ENCODE data around the gene ICAM1.

DNA sequence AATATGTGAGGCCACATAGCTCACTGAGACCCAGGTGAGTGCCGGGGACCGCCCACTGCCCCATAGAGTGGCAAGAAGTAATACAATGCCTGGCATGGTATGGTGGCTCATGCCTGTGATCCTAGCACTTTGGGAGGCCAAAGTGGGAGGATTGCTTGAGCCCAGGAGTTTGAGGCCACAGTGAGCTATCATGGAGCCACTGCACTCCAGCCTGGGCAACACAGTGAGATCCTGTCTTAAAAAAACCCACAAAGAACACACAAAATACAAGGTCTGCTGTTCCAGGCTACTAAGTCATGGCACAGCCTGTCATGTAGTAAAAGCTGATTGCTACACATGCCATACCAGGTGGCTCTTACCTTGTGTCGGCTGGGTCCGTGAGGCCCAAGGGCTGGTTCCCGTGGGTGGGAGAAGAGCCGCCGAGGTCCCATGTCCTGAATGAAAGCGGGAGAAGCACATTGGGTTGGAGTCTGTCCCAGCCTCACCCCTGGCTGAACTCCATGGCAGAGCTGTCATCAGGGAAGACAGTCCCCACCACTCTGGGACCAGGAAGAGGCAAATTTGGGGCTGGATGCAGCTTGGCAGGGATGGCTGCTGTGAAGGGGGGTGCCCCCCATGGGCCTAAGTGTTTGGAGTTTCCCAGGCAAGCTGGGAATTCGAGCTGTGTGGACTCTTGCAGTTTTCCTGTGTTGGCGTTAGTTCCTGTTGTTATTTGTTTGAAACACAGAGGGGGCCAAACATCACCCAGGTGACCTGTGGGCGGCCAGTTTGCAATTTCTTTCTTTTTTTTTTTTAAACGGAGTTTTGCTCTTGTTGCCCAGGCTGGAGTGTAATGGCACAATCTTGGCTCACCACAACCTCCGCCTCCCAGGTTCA, 48.1 kb downstream of the ICAM1 start:
- TF ChIP-seq TAF1 (IDR thresholded peaks at IDR 0.05; ENCODE audit: borderline replicate concordance, insufficient read depth, low read length) = no peak
- TF ChIP-seq, protein P1, sequence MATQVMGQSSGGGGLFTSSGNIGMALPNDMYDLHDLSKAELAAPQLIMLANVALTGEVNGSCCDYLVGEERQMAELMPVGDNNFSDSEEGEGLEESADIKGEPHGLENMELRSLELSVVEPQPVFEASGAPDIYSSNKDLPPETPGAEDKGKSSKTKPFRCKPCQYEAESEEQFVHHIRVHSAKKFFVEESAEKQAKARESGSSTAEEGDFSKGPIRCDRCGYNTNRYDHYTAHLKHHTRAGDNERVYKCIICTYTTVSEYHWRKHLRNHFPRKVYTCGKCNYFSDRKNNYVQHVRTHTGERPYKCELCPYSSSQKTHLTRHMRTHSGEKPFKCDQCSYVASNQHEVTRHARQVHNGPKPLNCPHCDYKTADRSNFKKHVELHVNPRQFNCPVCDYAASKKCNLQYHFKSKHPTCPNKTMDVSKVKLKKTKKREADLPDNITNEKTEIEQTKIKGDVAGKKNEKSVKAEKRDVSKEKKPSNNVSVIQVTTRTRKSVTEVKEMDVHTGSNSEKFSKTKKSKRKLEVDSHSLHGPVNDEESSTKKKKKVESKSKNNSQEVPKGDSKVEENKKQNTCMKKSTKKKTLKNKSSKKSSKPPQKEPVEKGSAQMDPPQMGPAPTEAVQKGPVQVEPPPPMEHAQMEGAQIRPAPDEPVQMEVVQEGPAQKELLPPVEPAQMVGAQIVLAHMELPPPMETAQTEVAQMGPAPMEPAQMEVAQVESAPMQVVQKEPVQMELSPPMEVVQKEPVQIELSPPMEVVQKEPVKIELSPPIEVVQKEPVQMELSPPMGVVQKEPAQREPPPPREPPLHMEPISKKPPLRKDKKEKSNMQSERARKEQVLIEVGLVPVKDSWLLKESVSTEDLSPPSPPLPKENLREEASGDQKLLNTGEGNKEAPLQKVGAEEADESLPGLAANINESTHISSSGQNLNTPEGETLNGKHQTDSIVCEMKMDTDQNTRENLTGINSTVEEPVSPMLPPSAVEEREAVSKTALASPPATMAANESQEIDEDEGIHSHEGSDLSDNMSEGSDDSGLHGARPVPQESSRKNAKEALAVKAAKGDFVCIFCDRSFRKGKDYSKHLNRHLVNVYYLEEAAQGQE (IDR thresholded peaks at IDR 0.05; ENCODE audit: insufficient read depth in 1 of 2, low read depth in 2 of 2, low read length in 2 of 2) = no peak
- no peak for TF ChIP-seq POLR2AphosphoS5 (IDR thresholded peaks at IDR 0.05; ENCODE audit: low read depth, low read length)
- no peak for TF ChIP-seq SIN3A (IDR thresholded peaks at IDR 0.05; ENCODE audit: borderline replicate concordance, insufficient read depth, low read length)
- no peak for TF ChIP-seq FOXP2 (optimal IDR thresholded peaks at IDR 0.05; ENCODE audit: borderline replicate concordance, extremely low read depth, extremely low read length, insufficient read depth)

Data from PFSK-1 (cell line).